ENCODE measurements around the gene CMIP. TPM values are rescaled to one million over a fixed set of nuclear protein-coding genes. Genes with fewer than 3 reads are reported as not detected.
A peak's percentile ranks its signal among the peaks of the same experiment; 100 is the strongest.

Gene CMIP
- total RNA-seq, 1 experiment from 2014 or later, result 48.2 TPM

DNA sequence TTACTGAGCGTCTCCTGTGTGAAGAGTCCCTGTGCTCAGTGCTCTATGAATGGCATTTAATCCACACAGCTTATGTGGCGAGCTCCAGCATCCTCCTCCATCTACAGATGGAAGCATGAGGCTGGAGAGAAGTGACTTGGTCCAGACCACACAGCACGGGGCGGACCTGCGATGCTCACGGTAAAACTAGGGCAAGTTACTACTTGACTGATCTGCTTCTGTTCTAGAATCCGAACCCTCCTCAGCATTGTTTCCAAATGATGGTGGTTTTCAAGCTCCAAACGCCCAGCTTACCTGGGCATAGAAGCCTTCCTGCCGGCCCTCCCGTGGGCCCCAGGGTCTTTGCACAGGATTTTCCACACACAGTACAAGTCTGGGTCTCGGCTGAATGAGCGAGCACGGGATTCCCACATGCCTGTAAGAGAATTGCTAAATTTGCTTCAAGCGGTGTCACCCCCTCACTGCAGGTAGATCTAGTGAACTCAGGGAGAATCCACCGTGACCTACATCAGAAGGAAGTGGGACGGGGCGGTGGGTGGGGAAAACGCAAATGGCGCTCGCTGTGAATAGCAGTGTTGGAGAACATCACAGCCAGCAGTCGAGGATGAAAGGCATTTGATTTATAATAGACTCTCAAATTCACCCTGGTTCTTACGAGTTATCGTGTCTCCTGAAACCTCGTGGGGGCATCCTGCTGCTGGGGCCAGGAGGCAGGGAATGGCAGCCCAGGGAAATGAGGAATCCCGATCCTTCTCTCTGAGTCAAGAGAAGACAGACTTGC, 101.1 kb downstream of the CMIP start:
- Histone ChIP-seq H3K4me2 (ENCODE audit: insufficient read depth, insufficient read length, low read length) (no peak overlapping the region), H3K23ac (ENCODE audit: insufficient read length, low read depth, low read length) (no peak overlapping the region), H4K20me1 (ENCODE audit: control insufficient read depth, insufficient read depth, insufficient read length) (no peaks in the 10 kb centered on the region), H3K27me3 (ENCODE audit: insufficient read depth, low read length) (no peaks in the 10 kb centered on the region), H2AFZ (ENCODE audit: low read length) (no peak overlapping the region), H3K9me3 (ENCODE audit: control insufficient read depth, low read depth, low read length) (no peaks in the 10 kb centered on the region), H3K79me1 (ENCODE audit: insufficient read depth, low read depth, low read length, poor library complexity, severe bottlenecking) (peaks cover 3% of the 10 kb centered on the region), H4K91ac (ENCODE audit: insufficient read length, low read depth, low read length) (no peak overlapping the region), H3K9ac (ENCODE audit: extremely low read depth, insufficient read length, low read length) (no peak overlapping the region), H2BK20ac (ENCODE audit: low read depth, low read length, poor library complexity, severe bottlenecking) (no peak overlapping the region), H3K23me2 (ENCODE audit: insufficient read length, low read depth, low read length, poor library complexity, severe bottlenecking) (no peaks in the 10 kb centered on the region), H2BK5ac (ENCODE audit: insufficient read length, low read length) (no peak overlapping the region), H3K79me2 (ENCODE audit: insufficient read depth, low read length) (peaks cover 5% of the 10 kb centered on the region; the same call in 1 of the 2 replicates), H2BK120ac (ENCODE audit: low read depth, low read length, poor library complexity, severe bottlenecking) (no peak overlapping the region), H3K4me1 (ENCODE audit: insufficient read depth, low read length) (no peaks in the 10 kb centered on the region; the same call in 1 of the 2 replicates), H2BK15ac (ENCODE audit: low read depth, low read length) (no peak overlapping the region), H4K8ac (replicated peaks; ENCODE audit: insufficient read length, low read depth, low read length) (no peak overlapping the region), H3K56ac (ENCODE audit: insufficient read length, low read depth, low read length) (no peak overlapping the region), H2BK12ac (ENCODE audit: insufficient read length, low read depth, low read length) (no peak overlapping the region), H3K27ac (ENCODE audit: insufficient read length, low read depth, low read length) (no peak overlapping the region), H3K18ac (ENCODE audit: insufficient read length, low read depth, low read length) (no peak overlapping the region), H3K4ac (ENCODE audit: low read depth, low read length) (no peak overlapping the region), H4K5ac (ENCODE audit: insufficient read length, low read depth, low read length) (no peak overlapping the region), H3T11ph (ENCODE audit: low read length) (no peak overlapping the region), H2AK5ac (ENCODE audit: insufficient read length, low read length) (no peak overlapping the region), H3K14ac (ENCODE audit: insufficient read depth, low read length) (no peak overlapping the region; the same call in 1 of the 2 replicates)
- no peak overlapping the region for H3K4me3 Mint-ChIP-seq
- DNase-seq, result no peak
- TF ChIP-seq, protein P1, sequence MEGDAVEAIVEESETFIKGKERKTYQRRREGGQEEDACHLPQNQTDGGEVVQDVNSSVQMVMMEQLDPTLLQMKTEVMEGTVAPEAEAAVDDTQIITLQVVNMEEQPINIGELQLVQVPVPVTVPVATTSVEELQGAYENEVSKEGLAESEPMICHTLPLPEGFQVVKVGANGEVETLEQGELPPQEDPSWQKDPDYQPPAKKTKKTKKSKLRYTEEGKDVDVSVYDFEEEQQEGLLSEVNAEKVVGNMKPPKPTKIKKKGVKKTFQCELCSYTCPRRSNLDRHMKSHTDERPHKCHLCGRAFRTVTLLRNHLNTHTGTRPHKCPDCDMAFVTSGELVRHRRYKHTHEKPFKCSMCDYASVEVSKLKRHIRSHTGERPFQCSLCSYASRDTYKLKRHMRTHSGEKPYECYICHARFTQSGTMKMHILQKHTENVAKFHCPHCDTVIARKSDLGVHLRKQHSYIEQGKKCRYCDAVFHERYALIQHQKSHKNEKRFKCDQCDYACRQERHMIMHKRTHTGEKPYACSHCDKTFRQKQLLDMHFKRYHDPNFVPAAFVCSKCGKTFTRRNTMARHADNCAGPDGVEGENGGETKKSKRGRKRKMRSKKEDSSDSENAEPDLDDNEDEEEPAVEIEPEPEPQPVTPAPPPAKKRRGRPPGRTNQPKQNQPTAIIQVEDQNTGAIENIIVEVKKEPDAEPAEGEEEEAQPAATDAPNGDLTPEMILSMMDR (conservative IDR thresholded peaks at IDR 0.05), result no peak
- no peaks in the 10 kb centered on the region for H3K9me3 Mint-ChIP-seq
- H3K27ac Mint-ChIP-seq, result peak overlapping the region; percentile 52 to 87 (median 64); a peak in 6 of 7 replicates
- peaks cover 43 to 46% of the 10 kb centered on the region in 2 experiments for H3K4me1 Mint-ChIP-seq
- H3K27me3 Mint-ChIP-seq (ENCODE audit: low read depth), result no peaks in the 10 kb centered on the region
- H3K36me3 Mint-ChIP-seq (ENCODE audit: insufficient read depth in 1 of 3, low read depth in 3 of 3), result no peaks in the 10 kb centered on the region; a peak in 2 of 7 replicates
- no CpG with 5 or more reads among the region's 25 CpGs for WGBS (ENCODE audit: extremely low coverage, insufficient read length, low lambda C conversion rate)

Measured in H9 (cell line).